Raji (cell line): ENCODE measurements around the gene EHD3.

ENCODE experiments used
- POLR2A ChIP-seq: IDR thresholded peaks from 2 replicates; pipeline ENCODE4 v1.6.1; 2011; ENCODE audit warnings: low read depth, low read length, control low read depth; ENCODE audit not compliant: insufficient read depth

EHD3 gene

DNA sequence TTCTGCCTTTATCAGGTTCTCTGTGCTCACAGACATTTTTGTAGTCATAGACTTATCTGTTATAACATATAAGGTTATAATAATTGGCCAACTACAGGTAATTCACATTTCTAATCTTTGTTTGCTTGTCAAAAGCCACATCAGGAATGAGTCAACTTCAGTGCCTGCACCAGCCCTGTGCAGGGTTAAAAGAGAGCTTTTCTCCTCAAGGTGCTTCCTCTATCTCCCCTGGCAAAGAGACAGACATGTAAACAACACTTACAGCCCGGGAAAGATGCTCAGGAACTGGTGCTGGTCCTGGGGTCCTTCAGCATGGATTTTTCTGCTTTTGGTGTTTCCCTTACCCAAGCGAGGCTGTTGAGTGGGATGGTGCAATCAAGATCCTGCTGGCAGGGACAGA, 7.7 kb upstream of the EHD3 start:
- TF ChIP-seq POLR2A, result no peak

DNA sequence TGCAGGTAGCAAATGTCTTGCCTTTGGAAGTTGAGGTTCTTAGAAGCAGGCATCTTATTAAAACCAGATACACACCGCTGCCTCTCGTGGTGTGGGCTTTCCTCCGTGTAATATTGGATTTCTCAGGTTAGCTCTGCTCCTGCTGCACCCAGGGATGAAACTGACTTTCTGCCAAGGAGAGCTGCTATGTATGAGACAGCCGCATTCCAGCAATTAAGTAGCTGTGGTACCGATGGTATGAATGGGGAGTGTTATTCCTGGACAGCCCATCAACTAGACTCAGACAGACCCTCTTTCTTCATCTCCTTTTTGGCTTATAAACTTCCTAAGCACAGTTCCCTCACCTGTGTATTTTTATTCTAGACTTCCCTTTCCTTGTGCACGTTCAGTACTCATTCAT, 6.8 kb upstream of the EHD3 start:
- TF ChIP-seq POLR2A, result no peak

DNA sequence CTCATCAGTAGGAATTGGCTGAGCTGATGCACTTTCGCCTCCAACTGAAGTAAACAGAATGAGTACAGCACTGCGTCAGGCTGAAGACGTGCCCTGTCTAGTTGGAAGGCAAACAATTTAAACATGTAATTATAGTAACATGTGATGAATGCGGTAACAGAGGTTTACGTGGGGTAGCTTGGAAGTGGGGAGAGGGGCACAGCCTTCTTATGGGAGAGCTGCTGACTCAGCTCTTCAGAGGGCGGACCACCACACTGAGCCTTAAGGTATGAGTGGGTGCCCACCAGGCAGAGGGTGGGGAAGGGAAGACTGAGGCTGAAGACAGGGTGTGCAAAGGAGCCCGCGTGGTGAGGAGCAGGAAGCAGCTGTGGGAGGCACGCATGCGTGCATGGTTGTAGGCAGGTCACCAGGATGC, 6.2 kb upstream of the EHD3 start:
- TF ChIP-seq POLR2A, result no peak

DNA sequence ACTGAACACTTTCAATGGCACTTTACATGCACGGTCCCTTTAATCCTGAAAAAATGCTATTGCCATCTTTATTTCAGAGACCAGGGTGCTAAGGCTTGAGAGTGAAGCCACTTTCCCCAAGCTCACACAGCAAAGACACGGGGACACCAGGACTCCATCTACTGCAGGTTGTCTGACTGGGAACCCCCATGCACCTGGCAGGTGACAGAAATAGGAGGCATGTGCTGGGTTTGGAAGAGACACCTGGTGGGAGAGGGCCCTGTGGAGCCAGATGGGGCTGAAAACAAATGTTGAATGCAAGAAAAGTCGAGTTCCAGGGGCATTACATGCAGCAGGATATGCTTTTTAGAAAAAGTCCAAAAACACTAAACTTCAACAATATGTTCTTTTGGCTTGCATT, 5.2 kb upstream of the EHD3 start:
- no peak for TF ChIP-seq POLR2A

DNA sequence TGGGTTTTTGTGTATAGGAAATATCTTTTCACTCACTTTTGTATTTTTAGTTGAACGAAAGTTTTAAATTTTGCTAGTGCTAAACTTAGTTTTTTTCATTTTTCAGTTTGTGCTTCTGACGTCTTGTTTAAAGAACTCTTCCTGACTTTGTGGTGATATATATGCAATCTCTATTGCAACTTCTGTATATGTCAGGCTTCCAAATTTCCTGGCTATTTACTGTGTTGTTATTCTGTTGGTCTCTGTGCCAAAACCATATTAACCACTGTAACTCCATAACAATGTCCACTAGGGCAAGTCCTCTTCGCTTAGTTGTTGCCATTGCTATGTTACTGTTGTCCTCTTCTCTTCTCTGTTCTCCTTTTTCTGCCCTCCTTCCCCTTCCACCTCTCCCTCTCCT, 3.2 kb upstream of the EHD3 start:
- no peak for TF ChIP-seq POLR2A

DNA sequence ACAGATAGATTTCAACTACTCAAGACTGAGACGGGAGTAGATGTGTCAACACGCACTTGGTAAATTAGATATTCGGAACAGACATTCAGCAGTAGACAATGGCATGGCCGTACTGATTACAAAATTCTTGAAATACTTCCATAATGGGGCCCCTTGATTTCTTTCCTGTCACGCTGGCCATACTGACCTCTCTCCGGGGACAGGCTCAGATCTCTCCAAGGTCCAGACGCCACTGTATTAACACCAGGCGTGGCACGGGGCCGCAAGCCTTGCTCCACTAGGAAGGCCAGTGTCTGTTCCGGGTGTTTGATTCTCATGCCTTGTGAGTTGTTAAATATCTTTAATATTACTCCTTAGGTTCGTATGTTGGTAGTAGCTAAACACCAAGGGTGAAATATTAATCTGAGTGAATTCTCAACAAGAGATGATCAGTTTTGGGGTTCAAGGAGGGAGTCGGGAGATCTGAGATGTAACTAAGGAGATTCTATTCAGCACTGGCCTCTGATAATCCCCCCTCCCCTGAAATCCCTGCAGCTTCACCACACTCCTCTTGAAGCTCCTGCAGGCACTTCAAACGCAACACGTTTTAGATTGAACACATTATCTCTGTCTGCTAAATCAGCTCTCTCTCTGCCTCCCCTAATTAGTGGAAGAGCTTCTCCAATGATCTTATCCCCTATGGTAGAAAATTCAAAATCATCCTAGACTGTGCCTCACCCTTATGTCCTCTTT, 2.2 kb upstream of the EHD3 start:
- no peak for TF ChIP-seq POLR2A

DNA sequence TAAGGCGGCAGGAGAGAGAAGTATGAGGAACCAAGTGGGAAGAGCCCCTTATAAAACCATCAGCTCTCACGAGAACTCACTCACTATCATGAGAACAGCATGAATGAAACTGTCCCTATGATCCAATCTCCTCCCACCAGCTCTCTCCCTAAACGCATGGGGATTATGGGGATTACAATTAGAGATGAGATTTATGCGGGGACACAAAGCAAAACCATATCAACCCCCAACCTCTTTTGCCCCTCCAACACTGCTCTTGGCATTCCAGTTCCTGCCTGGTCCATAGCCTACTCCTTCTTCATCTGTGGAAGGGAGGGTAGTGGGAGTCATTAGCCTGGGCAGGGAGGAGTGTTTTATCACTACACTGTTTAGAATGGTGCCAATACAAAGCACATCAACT, 1.4 kb upstream of the EHD3 start:
- no peak for TF ChIP-seq POLR2A

DNA sequence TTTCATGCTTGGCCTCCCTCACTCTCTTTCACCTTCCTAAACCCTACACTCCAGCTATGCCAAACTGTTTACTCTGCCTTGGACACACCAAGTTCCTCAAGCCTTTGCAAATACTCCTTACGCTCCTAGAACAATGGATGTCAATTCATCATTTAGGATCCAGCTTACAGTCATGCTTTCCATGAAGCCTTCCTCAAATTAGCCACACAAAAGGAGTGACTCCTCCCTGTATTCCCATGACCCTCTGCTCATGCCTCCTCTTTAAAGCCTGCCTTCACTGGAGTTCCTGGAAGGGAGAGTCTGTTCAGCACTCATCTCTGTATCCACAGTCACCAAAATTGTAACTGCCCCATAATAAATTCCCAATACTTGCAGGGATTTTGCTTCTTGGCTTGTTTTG, 721 bp upstream of the EHD3 start:
- no peak for TF ChIP-seq POLR2A

DNA sequence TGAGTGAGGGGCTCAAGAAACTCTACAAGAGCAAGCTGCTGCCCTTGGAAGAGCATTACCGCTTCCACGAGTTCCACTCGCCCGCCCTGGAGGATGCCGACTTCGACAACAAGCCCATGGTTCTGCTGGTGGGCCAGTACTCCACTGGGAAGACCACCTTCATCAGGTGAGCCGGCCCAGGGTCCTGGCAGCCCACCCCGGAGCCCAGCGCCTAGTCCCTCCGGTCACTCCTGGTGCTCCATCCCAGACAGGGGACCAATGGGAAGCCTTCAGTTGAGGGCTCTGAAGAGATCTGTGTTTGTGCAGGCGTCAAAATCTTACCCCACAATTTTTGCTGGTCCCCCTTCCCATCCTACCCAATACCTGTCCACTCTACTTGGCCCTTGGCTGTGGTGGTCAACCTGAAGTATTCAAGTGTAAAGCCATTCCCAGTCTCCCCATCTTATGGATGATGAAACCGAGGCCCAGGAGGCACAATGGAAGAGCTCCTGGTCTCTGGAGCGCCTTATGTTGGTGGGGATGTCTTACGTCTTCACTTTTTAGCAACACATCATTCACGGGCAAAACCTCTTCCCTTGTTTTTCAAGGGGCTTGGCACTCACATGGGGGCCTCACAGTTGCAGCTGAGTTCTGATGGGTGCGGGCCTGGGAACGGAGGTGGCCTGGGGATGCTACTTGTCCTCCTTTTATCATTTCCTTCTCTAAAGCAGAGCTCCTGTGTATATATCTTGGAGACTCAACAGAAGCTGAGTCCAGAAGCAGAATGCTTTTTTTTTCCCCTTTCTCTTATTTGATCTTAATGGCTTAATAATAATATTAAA, 941 bp downstream of the EHD3 start:
- TF ChIP-seq POLR2A, result no peak

DNA sequence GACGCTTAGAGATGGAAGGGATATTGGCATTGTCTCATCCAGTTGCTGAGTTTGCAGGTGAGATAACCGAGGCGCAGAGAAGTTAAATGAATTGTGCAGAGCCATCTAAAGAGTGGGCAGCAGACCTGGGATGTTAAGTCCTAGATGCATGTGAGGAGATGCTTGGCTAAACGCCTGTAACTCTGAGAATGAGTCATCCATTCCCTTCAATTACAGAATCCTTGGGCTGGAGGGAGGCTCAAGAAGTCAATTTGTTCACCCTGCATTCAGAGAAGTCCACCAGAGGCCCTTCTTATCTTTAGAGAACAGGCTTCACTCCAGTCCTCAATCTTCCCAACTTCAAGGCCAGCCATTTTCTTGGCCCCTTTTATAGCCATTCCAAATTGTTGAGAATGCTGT, 1.6 kb downstream of the EHD3 start:
- no peak for TF ChIP-seq POLR2A

DNA sequence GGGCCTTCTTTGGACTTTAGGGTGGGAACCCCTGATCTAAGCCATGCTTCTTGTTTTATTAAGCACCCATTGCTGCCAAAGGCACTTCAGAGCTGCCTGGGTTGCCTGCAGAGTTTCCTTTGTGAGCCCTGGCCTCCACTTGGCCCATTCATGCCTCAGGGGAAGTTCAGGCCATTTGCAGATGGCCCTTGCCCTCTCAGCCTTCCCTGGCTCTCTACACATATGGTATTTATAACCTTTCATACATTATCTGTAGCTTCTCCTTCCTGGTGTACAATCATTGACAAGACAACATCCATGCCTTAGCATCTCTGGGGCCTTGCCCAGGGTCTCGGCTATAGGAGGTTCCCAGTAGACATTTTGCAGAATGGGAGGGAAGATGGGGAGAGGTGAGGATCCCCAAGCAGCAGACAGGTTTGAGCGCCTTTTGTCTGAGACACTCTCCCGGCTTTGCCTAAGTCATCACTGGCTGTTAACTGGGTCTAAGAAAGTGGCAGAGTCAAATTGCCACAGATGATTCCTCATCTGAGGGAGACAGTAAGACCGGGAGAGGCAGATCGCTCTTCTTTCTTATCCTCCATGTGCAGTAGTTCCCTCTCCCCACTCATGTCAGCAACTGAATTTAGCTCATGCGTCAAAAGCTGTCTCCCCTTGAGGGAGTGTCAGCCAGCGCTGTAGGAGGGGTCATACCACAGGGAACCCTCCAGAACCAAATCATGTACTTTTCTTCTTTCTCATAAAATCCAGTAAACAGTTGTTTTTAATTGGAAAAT, 2.7 kb downstream of the EHD3 start:
- no peak for TF ChIP-seq POLR2A

DNA sequence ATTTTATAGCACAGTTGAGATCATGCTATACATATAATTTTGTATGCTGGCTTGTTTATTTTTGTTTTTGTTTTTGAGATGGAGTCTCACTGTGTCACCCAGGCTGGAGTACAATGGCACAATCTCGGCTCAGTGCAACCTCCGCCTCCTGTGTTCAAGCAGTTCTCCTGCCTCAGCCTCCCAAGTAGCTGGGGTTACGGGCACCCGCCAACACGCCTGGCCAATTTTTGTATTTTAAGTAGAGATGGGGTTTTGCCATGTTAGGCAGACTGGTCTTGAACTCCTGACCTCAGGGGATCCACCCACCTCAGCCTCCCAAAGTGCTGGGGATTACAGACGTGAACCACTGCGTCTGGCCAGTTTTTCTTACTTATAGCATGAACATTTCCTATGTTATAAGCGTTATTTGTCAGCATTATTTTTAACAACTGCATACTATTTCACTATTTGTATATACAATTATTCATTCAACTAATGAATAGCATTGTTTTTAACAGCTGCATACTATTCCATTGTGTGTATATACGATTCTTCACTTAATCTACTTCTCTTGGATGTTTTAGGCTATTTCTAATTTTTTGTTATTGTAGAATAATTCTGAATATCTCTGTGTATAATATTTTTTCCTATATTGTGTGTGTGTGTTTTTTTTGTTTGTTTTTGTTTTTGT, 3.5 kb downstream of the EHD3 start:
- no peak for TF ChIP-seq POLR2A

DNA sequence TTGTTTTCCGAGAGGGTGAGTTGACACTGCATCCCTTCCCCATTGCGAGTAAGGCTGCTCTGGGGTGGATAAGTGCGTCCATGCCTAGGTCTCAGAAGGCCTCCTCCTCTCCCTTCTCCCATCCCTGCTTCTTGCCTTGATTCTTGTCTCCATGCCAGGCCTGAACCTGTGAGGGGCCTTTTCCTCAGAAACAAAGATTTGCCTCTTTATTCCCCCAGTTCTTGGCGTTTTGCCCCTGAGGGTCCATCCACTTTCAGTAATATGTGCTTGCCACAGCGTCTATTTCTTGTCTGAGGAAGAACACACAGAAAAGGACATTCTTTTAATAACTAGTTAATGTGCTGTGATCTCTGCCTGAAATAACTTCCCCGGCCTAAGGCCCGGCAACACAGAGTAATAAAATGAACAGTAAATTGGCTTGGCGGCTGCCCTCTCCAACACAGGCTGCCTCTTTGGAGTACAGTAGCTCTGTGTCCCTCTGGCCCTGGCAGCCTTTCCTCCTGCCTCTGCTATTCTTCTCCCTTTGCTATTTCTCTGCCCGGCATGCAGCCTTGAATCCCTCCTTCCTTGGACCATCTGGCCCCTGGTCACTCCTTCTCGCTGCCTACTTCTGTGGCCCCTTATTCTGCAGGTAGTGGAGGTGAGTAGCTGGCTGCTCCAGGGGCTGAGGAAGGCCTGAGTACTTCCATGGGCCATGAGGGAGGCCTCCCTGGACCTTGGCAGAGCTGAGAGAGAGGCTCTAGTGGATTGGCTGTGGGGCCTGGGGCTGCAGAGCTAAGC, 4.4 kb downstream of the EHD3 start:
- TF ChIP-seq POLR2A, result no peak

DNA sequence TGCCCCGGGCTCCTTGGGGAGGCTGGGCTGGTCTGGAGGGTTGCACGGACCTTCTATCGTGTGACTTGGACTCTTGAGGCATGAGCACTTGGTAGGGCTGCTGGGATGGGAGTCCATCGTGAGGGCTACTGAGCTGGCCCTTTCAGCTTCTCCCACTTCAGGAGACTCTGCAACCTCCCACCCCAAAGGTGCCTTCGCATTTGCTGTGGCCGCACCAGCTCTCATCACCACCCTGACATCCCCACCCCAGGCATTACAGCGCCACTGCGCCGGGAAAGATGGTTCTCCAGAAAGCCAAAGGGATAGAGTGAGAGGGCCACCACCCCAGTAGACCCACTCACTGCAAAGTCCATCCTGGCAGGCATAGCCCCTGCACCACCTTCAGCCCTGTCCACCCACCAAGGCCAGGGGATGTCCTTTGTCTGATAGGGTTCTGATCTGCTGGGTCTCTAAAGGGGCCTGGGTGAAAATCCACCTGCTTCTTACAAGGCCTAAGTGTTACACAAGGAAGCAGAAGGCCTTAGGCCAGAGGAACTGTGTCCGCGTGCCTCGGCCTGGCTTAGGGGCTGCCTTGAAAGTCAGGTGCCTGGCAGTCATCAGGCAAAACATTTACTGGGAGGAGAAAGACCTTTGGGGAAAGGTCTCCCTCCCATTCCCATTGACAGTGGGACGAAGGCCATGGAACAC, 5.1 kb downstream of the EHD3 start:
- TF ChIP-seq POLR2A, result no peak

DNA sequence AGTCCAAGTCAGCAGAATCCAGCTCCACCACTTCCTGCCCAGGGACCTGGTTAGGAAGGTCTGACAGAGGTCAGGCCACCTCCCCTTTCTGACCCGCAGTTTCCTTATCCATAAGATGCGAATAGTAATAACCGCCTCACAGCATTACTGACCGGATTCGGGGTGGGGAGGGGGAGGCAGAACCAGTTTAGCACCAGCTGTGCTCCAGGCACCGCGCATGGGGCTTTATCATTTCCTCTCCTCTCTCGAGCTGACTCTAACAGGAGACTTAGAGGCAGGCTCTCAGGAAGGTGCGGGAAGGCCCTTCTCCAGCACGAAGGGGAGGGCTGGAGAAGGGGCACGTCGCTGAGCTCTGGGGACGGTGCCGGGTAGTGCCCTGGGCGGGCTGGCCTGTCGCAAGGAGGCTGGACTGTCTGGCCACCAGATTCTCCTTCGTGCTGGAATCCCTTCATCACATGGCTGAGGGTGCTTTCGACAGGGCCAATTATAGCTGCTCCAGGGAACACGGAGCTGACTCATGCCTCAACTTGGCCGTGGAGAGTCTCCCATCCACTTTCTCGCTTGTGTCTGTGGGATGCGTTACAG, 5.7 kb downstream of the EHD3 start:
- no peak for TF ChIP-seq POLR2A
